ENCODE results near the gene VAPB. TPM values are rescaled to one million over a fixed set of nuclear protein-coding genes. Genes with fewer than 3 reads are reported as not detected.
"Not testable (repeated sequence)": the region's sequence is repeated elsewhere in the genome, so short reads cannot be mapped to it uniquely, and the experiment has no call there.

Gene VAPB
- total RNA-seq, 1 experiment from 2014 or later = 51.1 TPM

DNA sequence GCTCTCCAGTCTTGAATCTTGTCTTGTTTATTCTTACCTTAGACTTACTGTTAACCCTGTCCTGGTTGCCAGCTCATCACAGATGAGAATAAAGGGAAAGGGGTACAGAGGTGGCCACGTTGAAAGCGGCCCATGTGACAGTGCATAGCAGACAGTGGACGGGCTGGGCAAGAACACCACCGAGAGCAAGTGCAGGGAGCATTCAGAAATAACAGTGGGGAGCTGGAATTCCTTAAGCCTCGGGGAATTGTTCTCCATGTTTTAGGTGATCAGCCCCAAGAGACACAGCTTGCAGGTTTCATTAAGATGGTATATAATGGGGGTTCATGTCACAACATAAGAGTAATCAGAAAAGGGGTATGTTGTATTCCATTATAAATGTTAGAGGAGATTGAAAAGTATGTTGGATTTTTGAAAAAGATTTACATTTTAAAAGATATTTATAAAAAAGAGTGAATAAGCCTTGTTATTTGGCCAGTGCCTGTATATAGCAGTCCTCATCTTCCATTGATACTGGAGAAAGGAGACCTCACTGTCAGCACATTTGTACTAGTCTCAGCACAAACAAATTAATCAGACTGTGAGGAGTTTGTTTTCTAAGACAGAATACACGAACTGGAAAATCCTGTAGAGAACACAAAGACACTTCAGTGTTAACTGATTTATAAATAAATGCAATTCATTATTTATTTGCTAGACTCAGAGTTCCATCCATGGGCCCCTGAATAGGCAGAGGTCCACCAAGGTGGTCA is 35.4 kb downstream of the VAPB start:
- no TSS peak for BruUV-seq (replicated peaks)
- Histone ChIP-seq H3K9me2 (ENCODE audit: insufficient read depth) (no peaks in the 10 kb centered on the region), H3K36me3 (ENCODE audit: control insufficient read depth in 1 of 2, insufficient read depth in 2 of 2, low read length in 2 of 2) (no peaks in the 10 kb centered on the region), H3K79me2 (ENCODE audit: insufficient read depth, low read length) (peaks cover 94% of the 10 kb centered on the region), H3K9ac (ENCODE audit: low read length) (no peak overlapping the region), H3K9me3 (ENCODE audit: control insufficient read depth in 1 of 2, insufficient read depth in 1 of 2, low read depth in 1 of 2, low read length in 2 of 2) (no peaks in the 10 kb centered on the region), H3K4me2 (ENCODE audit: low read length) (no peak overlapping the region), H4K20me1 (ENCODE audit: insufficient read depth) (no peaks in the 10 kb centered on the region), H3K27me3 (ENCODE audit: insufficient read depth, low read length) (no peaks in the 10 kb centered on the region), H3K4me1 (ENCODE audit: control insufficient read depth in 1 of 2, insufficient read depth in 2 of 2, low read length in 2 of 2) (peaks cover 0 to 9% of the 10 kb centered on the region in 2 experiments; a peak in 2 of 4 replicates), H2AFZ (ENCODE audit: low read depth, low read length, poor library complexity, severe bottlenecking) (no peak overlapping the region), H3K27ac (ENCODE audit: low read depth, low read length) (no peak overlapping the region), H3K4me3 (replicated peaks in 1 of 2; ENCODE audit: low read depth in 1 of 2, low read length in 2 of 2) (no peak overlapping the region)
- ChIA-PET RAD21 (ENCODE audit: low non-redundant PET in 1 of 2, low total read pairs in 2 of 2, uncharacterized antibody in 2 of 2, unreplicated experiment in 2 of 2) (no interaction called here), CTCF (no interaction called here), POLR2A (interaction anchor here (1.1 to 1.2 kb wide), 2 partner anchors 10 to 19 kb away, joined by 3 to 4 read pairs; no protein-coding TSS in a partner anchor)
- DNase-seq (ENCODE audit: low read depth, low spot score) (no peak), ATAC-seq (no peak)
- intact Hi-C loops (cut with micrococcal nuclease) = no loop called here
- TF ChIP-seq JUND (IDR thresholded peaks at IDR 0.05) = no peak
- TF ChIP-seq, protein P1, sequence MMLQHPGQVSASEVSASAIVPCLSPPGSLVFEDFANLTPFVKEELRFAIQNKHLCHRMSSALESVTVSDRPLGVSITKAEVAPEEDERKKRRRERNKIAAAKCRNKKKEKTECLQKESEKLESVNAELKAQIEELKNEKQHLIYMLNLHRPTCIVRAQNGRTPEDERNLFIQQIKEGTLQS (IDR thresholded peaks at IDR 0.05) = no peak
- TF ChIP-seq SP1 (IDR thresholded peaks at IDR 0.05; ENCODE audit: low read depth) = no peak
- TF ChIP-seq FOSL1 (IDR thresholded peaks at IDR 0.05; ENCODE audit: low read depth) = no peak

DNA sequence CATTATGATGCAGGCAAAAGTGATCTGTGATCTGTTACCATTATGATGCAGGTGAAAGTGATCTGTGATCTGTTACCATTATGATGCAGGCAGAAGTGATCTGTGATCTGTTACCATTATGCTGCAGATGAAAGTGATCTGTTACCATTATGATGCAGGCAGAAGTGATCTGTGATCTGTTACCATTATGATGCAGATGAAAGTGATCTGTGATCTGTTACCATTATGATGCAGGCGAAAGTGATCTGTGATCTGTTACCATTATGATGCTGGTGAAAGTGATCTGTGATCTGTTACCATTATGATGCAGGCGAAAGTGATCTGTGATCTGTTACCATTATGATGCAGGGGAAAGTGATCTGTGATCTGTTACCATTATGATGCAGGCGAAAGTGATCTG is 38.5 kb downstream of the VAPB start:
- H3K27ac ChIP-seq (ENCODE audit: low read depth, low read length); H3K4me2 ChIP-seq (ENCODE audit: low read length); H3K4me1 ChIP-seq (ENCODE audit: control insufficient read depth in 1 of 2, insufficient read depth in 2 of 2, low read length in 2 of 2); ATAC-seq; H3K9me2 ChIP-seq (ENCODE audit: insufficient read depth); H2AFZ ChIP-seq (ENCODE audit: low read depth, low read length, poor library complexity, severe bottlenecking); H3K4me3 ChIP-seq (replicated peaks in 1 of 2; ENCODE audit: low read depth in 1 of 2, low read length in 2 of 2); H3K36me3 ChIP-seq (ENCODE audit: control insufficient read depth in 1 of 2, insufficient read depth in 2 of 2, low read length in 2 of 2); CTCF ChIA-PET; BruUV-seq (replicated peaks); H4K20me1 ChIP-seq (ENCODE audit: insufficient read depth); DNase-seq (ENCODE audit: low read depth, low spot score); RAD21 ChIA-PET (ENCODE audit: low non-redundant PET in 1 of 2, low total read pairs in 2 of 2, uncharacterized antibody in 2 of 2, unreplicated experiment in 2 of 2); POLR2A ChIA-PET; H3K9ac ChIP-seq (ENCODE audit: low read length); intact Hi-C loops (cut with micrococcal nuclease); H3K9me3 ChIP-seq (ENCODE audit: control insufficient read depth in 1 of 2, insufficient read depth in 1 of 2, low read depth in 1 of 2, low read length in 2 of 2); H3K27me3 ChIP-seq (ENCODE audit: insufficient read depth, low read length): not testable (repeated sequence)
- H3K79me2 ChIP-seq (ENCODE audit: insufficient read depth, low read length) = peaks cover 98% of the 10 kb centered on the region
